CD4-positive, alpha-beta T cell (primary cell): ENCODE data around the gene ITGA2B. TPM values are rescaled to one million over a fixed set of nuclear protein-coding genes. Genes with fewer than 3 reads are reported as not detected.
"Not testable (repeated sequence)": the region's sequence is repeated elsewhere in the genome, so short reads cannot be mapped to it uniquely, and the experiment has no call there.

Experiments used
- ATAC-seq: fragments of 200-7000 bp; cut with Tn5 transposase; one replicate; pipeline ENCODE4 v1.10.0; 2022; ENCODE audit warnings: mild to moderate bottlenecking; ENCODE audit not compliant: poor library complexity
- CTCF ChIA-PET: fragments of 350-600 bp; sonication (Branson Sonifier 250); formaldehyde crosslinking; loops from one replicate; lab custom pipeline; 2021; ENCODE audit warnings: antibody characterized with exemption, inconsistent platforms; lab: Charles Lee
- POLR2A ChIA-PET: fragments of 350-600 bp; sonication (Branson Sonifier 250); formaldehyde crosslinking; loops from one replicate; lab custom pipeline; 2021; ENCODE audit warnings: antibody characterized with exemption, inconsistent platforms; lab: Charles Lee
- DNase-seq, 14 experiments: peaks; one replicate each; pipeline ENCODE4 v3.0.0-alpha.2; 2013 to 2020; ENCODE audit warnings: mixed read lengths in 2 of 14
- H3K27ac ChIP-seq, 2 donors: one replicate each; pipeline versions ENCODE4 v1.5.1 to v1.7.0; 2013; ENCODE audit warnings: low read length in 2 of 2, low read depth in 1 of 2, mild to moderate bottlenecking in 1 of 2
- H3K27me3 ChIP-seq, 2 experiments: 1 replicate in 1 of 2; 2 replicates in 1 of 2; pipeline versions ENCODE4 v1.6.1 to v1.7.0; 2013; ENCODE audit warnings: low read length in 2 of 2, control low read depth in 1 of 2, mild to moderate bottlenecking in 1 of 2, moderate library complexity in 1 of 2; ENCODE audit not compliant: insufficient read depth in 2 of 2, control insufficient read depth in 1 of 2
- H3K36me3 ChIP-seq: one replicate; pipeline ENCODE4 v1.6.1; 2013; ENCODE audit warnings: low read length, control low read depth; ENCODE audit not compliant: insufficient read depth
- H3K4me1 ChIP-seq: one replicate; pipeline ENCODE4 v1.6.1; 2013; ENCODE audit warnings: low read length, control low read depth; ENCODE audit not compliant: insufficient read depth
- H3K4me3 ChIP-seq: one replicate; pipeline ENCODE4 v1.5.1; 2013; ENCODE audit warnings: mild to moderate bottlenecking, low read length, moderate library complexity
- H3K9me3 ChIP-seq, 2 experiments: 1 replicate in 1 of 2; 2 replicates in 1 of 2; pipeline versions ENCODE4 v1.6.1 to v1.7.0; 2013; ENCODE audit warnings: low read length in 2 of 2, mild to moderate bottlenecking in 2 of 2, control low read depth in 1 of 2, moderate library complexity in 1 of 2; ENCODE audit not compliant: control insufficient read depth in 1 of 2, insufficient read depth in 1 of 2
- H3K27ac Mint-ChIP-seq: one replicate; pipeline ENCODE4 v1.8.0; 2020; ENCODE audit warnings: mixed read lengths
- H3K27me3 Mint-ChIP-seq: one replicate; pipeline ENCODE4 v1.8.0; 2021; ENCODE audit warnings: mixed read lengths
- H3K36me3 Mint-ChIP-seq: one replicate; pipeline ENCODE4 v1.8.0; 2021; ENCODE audit warnings: low read depth, mixed read lengths
- H3K4me1 Mint-ChIP-seq: one replicate; pipeline ENCODE4 v1.8.0; 2021; ENCODE audit warnings: low read depth, mixed read lengths
- H3K4me3 Mint-ChIP-seq: one replicate; pipeline ENCODE4 v1.8.0; 2020; ENCODE audit warnings: mild to moderate bottlenecking, mixed read lengths
- H3K9me3 Mint-ChIP-seq: one replicate; pipeline ENCODE4 v1.8.0; 2020; ENCODE audit warnings: mixed read lengths
- CTCF ChIP-seq: fragments of 200-600 bp; IDR thresholded peaks from one replicate; pipeline ENCODE4 v1.8.0; 2022; ENCODE audit warnings: antibody characterized with exemption, mild to moderate bottlenecking
- intact Hi-C, 2 experiments: fragments of 100-400 bp; cut with DNase I in 1 of 2; cut with micrococcal nuclease in 1 of 2; formaldehyde crosslinking; loops; one replicate each; pipeline versions ENCODE4 v1.15.1 to v1.9.0; 2023 to 2025; cut with DNase I, micrococcal nuclease
- total RNA-seq, 174 experiments: library from RNA in 2 of 174; stranded (reverse) in 2 of 174; gene quantifications; one replicate each; pipeline ENCODE4 v1.2.3 and lab custom pipeline; 2021 to 2026

Gene ITGA2B
- total RNA-seq, 2 experiments from 2014 or later = 0.85 to 0.87 TPM

DNA sequence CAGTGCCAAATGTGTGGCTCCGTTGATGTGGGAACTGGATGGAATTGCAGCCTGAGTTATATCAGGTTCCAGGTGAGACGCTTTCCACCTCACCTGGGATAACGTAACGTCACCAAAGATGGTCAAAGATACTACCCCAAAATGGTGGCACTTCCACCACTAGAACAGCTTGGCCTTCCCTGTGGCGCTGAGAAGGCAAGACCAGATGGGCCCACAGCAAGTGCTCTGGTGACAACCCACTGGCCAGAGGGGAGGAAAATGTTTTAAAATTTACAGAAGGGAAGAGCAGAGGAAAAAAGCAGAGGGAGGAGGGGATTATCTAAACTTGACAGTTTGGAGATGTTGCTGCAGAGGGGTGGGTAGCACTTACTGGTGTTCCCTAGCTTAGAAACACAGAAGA lies 7.5 kb upstream of the ITGA2B start:
- no peaks in the 10 kb centered on the region for H3K4me1 ChIP-seq
- H3K4me3 Mint-ChIP-seq = no peak overlapping the region
- no peaks in the 10 kb centered on the region for H3K9me3 ChIP-seq
- CTCF ChIA-PET = interaction anchor here (0.7 kb wide), 1 partner anchor 8 kb away, joined by 3 read pairs; no protein-coding TSS in a partner anchor
- peaks cover 42% of the 10 kb centered on the region for H3K36me3 ChIP-seq
- intact Hi-C loops = no loop called here
- H3K36me3 Mint-ChIP-seq = peaks cover 58% of the 10 kb centered on the region
- ATAC-seq = no peak
- H3K4me1 Mint-ChIP-seq = no peaks in the 10 kb centered on the region
- no peak for DNase-seq
- TF ChIP-seq CTCF = no peak
- H3K27ac Mint-ChIP-seq = no peak overlapping the region
- H3K9me3 Mint-ChIP-seq = no peaks in the 10 kb centered on the region
- POLR2A ChIA-PET = interaction anchor here (2.2 kb wide), 1 partner anchor 11 kb away, joined by 7 read pairs; no protein-coding TSS in a partner anchor
- H3K27ac ChIP-seq = no peak overlapping the region
- no peak overlapping the region for H3K4me3 ChIP-seq
- no peaks in the 10 kb centered on the region for H3K27me3 ChIP-seq
- no peaks in the 10 kb centered on the region for H3K27me3 Mint-ChIP-seq

DNA sequence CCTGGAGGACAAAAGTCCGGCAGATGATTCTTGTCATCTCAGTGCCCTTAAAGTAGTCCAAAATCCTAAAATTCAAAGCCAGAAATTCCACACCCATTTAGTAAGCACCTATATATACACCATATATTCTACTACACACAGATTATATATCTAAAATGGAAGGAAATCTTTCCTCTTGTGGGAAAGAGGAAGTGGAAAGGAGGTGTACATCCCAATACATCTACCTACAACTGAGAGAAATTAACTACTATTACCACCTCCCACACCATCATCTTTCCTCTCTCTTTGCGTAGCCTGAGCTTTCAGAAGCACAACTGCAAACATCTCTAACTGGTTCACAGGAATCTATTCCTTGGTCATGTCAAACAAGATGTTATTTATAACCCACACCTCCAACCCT lies 5.4 kb upstream of the ITGA2B start:
- Mint-ChIP-seq H3K9me3 (no peaks in the 10 kb centered on the region), H3K4me3 (no peak overlapping the region), H3K27ac (no peak overlapping the region), H3K27me3 (no peaks in the 10 kb centered on the region), H3K36me3 (peaks cover 40% of the 10 kb centered on the region), H3K4me1 (no peaks in the 10 kb centered on the region)
- no peak overlapping the region for H3K27ac ChIP-seq
- no peak for TF ChIP-seq CTCF
- ATAC-seq = no peak
- ChIA-PET CTCF (no interaction called here), POLR2A (no interaction called here)
- no peaks in the 10 kb centered on the region for H3K4me1 ChIP-seq
- no peak for DNase-seq
- no peaks in the 10 kb centered on the region for H3K9me3 ChIP-seq
- H3K27me3 ChIP-seq = no peaks in the 10 kb centered on the region
- peaks cover 24% of the 10 kb centered on the region for H3K36me3 ChIP-seq
- H3K4me3 ChIP-seq = no peak overlapping the region
- intact Hi-C loops = no loop called here

DNA sequence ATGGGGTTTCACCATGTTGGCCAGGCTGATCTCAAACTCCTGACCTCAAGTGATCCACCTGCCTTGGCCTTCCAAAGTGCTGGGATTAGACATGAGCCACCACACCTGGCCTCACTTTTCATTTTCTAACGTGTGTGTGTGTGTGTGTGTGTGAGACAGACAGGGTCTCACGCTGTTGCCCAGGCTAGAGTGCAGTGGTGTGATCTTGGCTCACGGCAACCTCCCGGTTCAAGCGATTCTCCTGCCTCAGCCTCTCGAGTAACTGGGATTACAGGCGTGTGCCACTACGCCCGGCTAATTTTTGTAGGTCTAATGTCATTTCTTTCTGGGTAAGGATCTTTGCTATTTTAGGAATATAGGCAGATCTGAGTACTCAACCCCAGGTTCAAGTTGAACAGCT lies 4.7 kb upstream of the ITGA2B start:
- H3K9me3 Mint-ChIP-seq, H3K4me1 ChIP-seq, ATAC-seq, H3K9me3 ChIP-seq, H3K27ac ChIP-seq, CTCF ChIA-PET, H3K27me3 Mint-ChIP-seq, H3K4me3 Mint-ChIP-seq, intact Hi-C loops, H3K27ac Mint-ChIP-seq, H3K4me3 ChIP-seq, POLR2A ChIA-PET, H3K27me3 ChIP-seq, H3K4me1 Mint-ChIP-seq: not testable (repeated sequence)
- DNase-seq = peak in 1 of 14 experiments; percentile 2
- peaks cover 32% of the 10 kb centered on the region for H3K36me3 Mint-ChIP-seq
- peaks cover 17% of the 10 kb centered on the region for H3K36me3 ChIP-seq

- H3K4me1 ChIP-seq = peaks cover 10% of the 10 kb centered on the region
- Mint-ChIP-seq H3K9me3 (no peaks in the 10 kb centered on the region), H3K27me3 (peaks cover 12% of the 10 kb centered on the region), H3K36me3 (no peaks in the 10 kb centered on the region), H3K4me1 (peaks cover 7% of the 10 kb centered on the region), H3K4me3 (no peak overlapping the region), H3K27ac (no peak overlapping the region)
- peaks cover 9 to 10% of the 10 kb centered on the region in 2 experiments for H3K27me3 ChIP-seq
- H3K4me3 ChIP-seq = no peak overlapping the region
- CTCF ChIA-PET = no interaction called here
- TF ChIP-seq CTCF = no peak
- no peak for DNase-seq
- H3K27ac ChIP-seq = no peak overlapping the region
- intact Hi-C loops = no loop called here
- peaks cover 0 to 6% of the 10 kb centered on the region in 2 experiments for H3K9me3 ChIP-seq
- no peaks in the 10 kb centered on the region for H3K36me3 ChIP-seq
- POLR2A ChIA-PET = no interaction called here
- ATAC-seq = no peak
Measured at GRCh38 chr17:44390250-44390870, 911 bp upstream of the ITGA2B start.
